Activated CD8-positive, alpha-beta memory T cell treated with anti-CD3 and anti-CD28 coated beads, Interleukin-2, amount 10 ng/mL, durations not matched to agents 7 days and 5 days (primary cell): Measurements from ENCODE around the gene ALMS1. TPM values are rescaled to one million over a fixed set of nuclear protein-coding genes. Genes with fewer than 3 reads are reported as not detected.
"Not testable (repeated sequence)": the region's sequence is repeated elsewhere in the genome, so short reads cannot be mapped to it uniquely, and the experiment has no call there.

Experiments
- ATAC-seq: fragments of 150-1000 bp; cut with Tn5 transposase; one replicate; pipeline ENCODE4 v1.10.0; 2021; ENCODE audit warnings: moderate library complexity
- CTCF ChIA-PET: fragments of 350-600 bp; sonication (Branson Sonifier 250); formaldehyde crosslinking; loops from one replicate; lab custom pipeline; 2021; ENCODE audit warnings: antibody characterized with exemption; lab: Charles Lee
- DNase-seq: peaks from one replicate; pipeline ENCODE4 v3.0.0-alpha.2; 2020
- H3K27ac Mint-ChIP-seq: one replicate; pipeline ENCODE4 v1.8.0; 2021; ENCODE audit warnings: mild to moderate bottlenecking, mixed read lengths
- H3K27me3 Mint-ChIP-seq: one replicate; pipeline ENCODE4 v1.8.0; 2021; ENCODE audit warnings: mixed read lengths
- H3K36me3 Mint-ChIP-seq: one replicate; pipeline ENCODE4 v1.8.0; 2021; ENCODE audit warnings: mild to moderate bottlenecking, mixed read lengths
- H3K4me1 Mint-ChIP-seq: one replicate; pipeline ENCODE4 v1.8.0; 2021; ENCODE audit warnings: mixed read lengths
- H3K4me3 Mint-ChIP-seq: one replicate; pipeline ENCODE4 v1.8.0; 2021; ENCODE audit warnings: mild to moderate bottlenecking, moderate library complexity, mixed read lengths
- H3K9me3 Mint-ChIP-seq: one replicate; pipeline ENCODE4 v1.8.0; 2022; ENCODE audit warnings: low read depth, mixed read lengths
- total RNA-seq, 2 experiments: library from RNA; stranded (reverse); gene quantifications; one replicate each; pipeline ENCODE4 v1.2.3, GENCODE V29; 2021

The ALMS1 gene
- total RNA-seq, 2 experiments from 2014 or later = 12.9 to 19.6 TPM

- peaks cover 4% of the 10 kb centered on the region for H3K36me3 Mint-ChIP-seq
- H3K4me3 Mint-ChIP-seq = no peak overlapping the region
- peaks cover 7% of the 10 kb centered on the region for H3K4me1 Mint-ChIP-seq
- H3K9me3 Mint-ChIP-seq = no peaks in the 10 kb centered on the region
- H3K27me3 Mint-ChIP-seq = no peaks in the 10 kb centered on the region
- ATAC-seq = no peak
- DNase-seq = no peak
- CTCF ChIA-PET = no interaction called here
- no peak overlapping the region for H3K27ac Mint-ChIP-seq
These were observed 29.1 kb downstream of the ALMS1 start for GRCh38 chr2:73414696-73415095.

- CTCF ChIA-PET = no interaction called here
- Mint-ChIP-seq H3K4me3 (no peak overlapping the region), H3K9me3 (no peaks in the 10 kb centered on the region), H3K36me3 (peaks cover 5% of the 10 kb centered on the region), H3K27me3 (no peaks in the 10 kb centered on the region), H3K27ac (no peak overlapping the region), H3K4me1 (peaks cover 7% of the 10 kb centered on the region)
- ATAC-seq = no peak
- no peak for DNase-seq
These were observed 30.3 kb downstream of the ALMS1 start for GRCh38 chr2:73415906-73416305.

- peaks cover 9% of the 10 kb centered on the region for H3K36me3 Mint-ChIP-seq
- H3K4me3 Mint-ChIP-seq = no peak overlapping the region
- H3K27me3 Mint-ChIP-seq = no peaks in the 10 kb centered on the region
- peaks cover 7% of the 10 kb centered on the region for H3K4me1 Mint-ChIP-seq
- no peak for ATAC-seq
- CTCF ChIA-PET = interaction anchor here (1.6 kb wide), 1 partner anchor 8 kb away, joined by 3 read pairs; no protein-coding TSS in a partner anchor
- no peak for DNase-seq
- no peak overlapping the region for H3K27ac Mint-ChIP-seq
- no peaks in the 10 kb centered on the region for H3K9me3 Mint-ChIP-seq
These were observed 32.7 kb downstream of the ALMS1 start for GRCh38 chr2:73418343-73418742.

GRCh38 chr2:73423913-73424312 is 38.3 kb downstream of the ALMS1 start:
- ATAC-seq (no peak), DNase-seq (no peak)
- H3K9me3 Mint-ChIP-seq = no peaks in the 10 kb centered on the region
- H3K27me3 Mint-ChIP-seq = no peaks in the 10 kb centered on the region
- H3K27ac Mint-ChIP-seq = no peak overlapping the region
- CTCF ChIA-PET = no interaction called here
- H3K4me1 Mint-ChIP-seq = no peaks in the 10 kb centered on the region
- no peak overlapping the region for H3K4me3 Mint-ChIP-seq
- H3K36me3 Mint-ChIP-seq = peaks cover 19% of the 10 kb centered on the region

GRCh38 chr2:73426176-73426575 is 40.5 kb downstream of the ALMS1 start:
- CTCF ChIA-PET = no interaction called here
- ATAC-seq (no peak), DNase-seq (no peak)
- no peaks in the 10 kb centered on the region for H3K9me3 Mint-ChIP-seq
- peaks cover 17% of the 10 kb centered on the region for H3K36me3 Mint-ChIP-seq
- H3K27ac Mint-ChIP-seq = no peak overlapping the region
- H3K4me1 Mint-ChIP-seq = no peaks in the 10 kb centered on the region
- H3K27me3 Mint-ChIP-seq = no peaks in the 10 kb centered on the region
- H3K4me3 Mint-ChIP-seq = no peak overlapping the region

GRCh38 chr2:73436019-73436418 is 50.4 kb downstream of the ALMS1 start:
- H3K36me3 Mint-ChIP-seq = peaks cover 8% of the 10 kb centered on the region
- DNase-seq (no peak), ATAC-seq (no peak)
- CTCF ChIA-PET = no interaction called here
- no peaks in the 10 kb centered on the region for H3K27me3 Mint-ChIP-seq
- H3K4me1 Mint-ChIP-seq = no peaks in the 10 kb centered on the region
- H3K27ac Mint-ChIP-seq = no peak overlapping the region
- no peak overlapping the region for H3K4me3 Mint-ChIP-seq
- H3K9me3 Mint-ChIP-seq = no peaks in the 10 kb centered on the region

- Mint-ChIP-seq H3K27me3 (no peaks in the 10 kb centered on the region), H3K4me1 (no peaks in the 10 kb centered on the region), H3K9me3 (no peaks in the 10 kb centered on the region)
These were observed 58.6 kb downstream of the ALMS1 start for GRCh38 chr2:73444202-73444601.

GRCh38 chr2:73448856-73449255 is 63.2 kb downstream of the ALMS1 start:
- CTCF ChIA-PET = no interaction called here
- Mint-ChIP-seq H3K4me3 (no peak overlapping the region), H3K27me3 (no peaks in the 10 kb centered on the region), H3K27ac (no peak overlapping the region), H3K36me3 (peaks cover 17% of the 10 kb centered on the region), H3K4me1 (no peaks in the 10 kb centered on the region), H3K9me3 (peaks cover 2% of the 10 kb centered on the region)
- no peak for ATAC-seq
- DNase-seq = no peak

More at GRCh38 chr2:73444202-73444601, 58.6 kb downstream of the ALMS1 start:
- CTCF ChIA-PET = interaction anchor here (0.6 kb wide), 1 partner anchor 74 kb away, joined by 3 read pairs; no protein-coding TSS in a partner anchor
- Mint-ChIP-seq H3K36me3 (peaks cover 25% of the 10 kb centered on the region), H3K4me3 (no peak overlapping the region), H3K27ac (no peak overlapping the region)
- no peak for ATAC-seq
- no peak for DNase-seq

GRCh38 chr2:73449404-73449803 is 63.8 kb downstream of the ALMS1 start:
- CTCF ChIA-PET = no interaction called here
- Mint-ChIP-seq H3K4me1 (no peaks in the 10 kb centered on the region), H3K27me3 (no peaks in the 10 kb centered on the region), H3K27ac (no peak overlapping the region), H3K36me3 (peaks cover 17% of the 10 kb centered on the region), H3K9me3 (peaks cover 2% of the 10 kb centered on the region), H3K4me3 (no peak overlapping the region)
- DNase-seq (no peak), ATAC-seq (no peak)

GRCh38 chr2:73451263-73451972 is 65.8 kb downstream of the ALMS1 start:
- no peaks in the 10 kb centered on the region for H3K4me1 Mint-ChIP-seq
- no peak for DNase-seq
- no peaks in the 10 kb centered on the region for H3K27me3 Mint-ChIP-seq
- H3K36me3 Mint-ChIP-seq = peaks cover 19% of the 10 kb centered on the region
- H3K9me3 Mint-ChIP-seq = peaks cover 2% of the 10 kb centered on the region
- H3K4me3 Mint-ChIP-seq = no peak overlapping the region
- no peak for ATAC-seq
- CTCF ChIA-PET = no interaction called here
- H3K27ac Mint-ChIP-seq = no peak overlapping the region

GRCh38 chr2:73457982-73458381 is 72.3 kb downstream of the ALMS1 start:
- Mint-ChIP-seq H3K4me3 (no peak overlapping the region), H3K36me3 (peaks cover 16% of the 10 kb centered on the region), H3K27ac (no peak overlapping the region), H3K4me1 (no peaks in the 10 kb centered on the region), H3K27me3 (no peaks in the 10 kb centered on the region), H3K9me3 (peaks cover 2% of the 10 kb centered on the region)
- ATAC-seq (no peak), DNase-seq (no peak)
- CTCF ChIA-PET = no interaction called here

- ATAC-seq, DNase-seq, H3K4me3 Mint-ChIP-seq, H3K9me3 Mint-ChIP-seq, H3K27ac Mint-ChIP-seq, CTCF ChIA-PET, H3K27me3 Mint-ChIP-seq, H3K4me1 Mint-ChIP-seq: not testable (repeated sequence)
- H3K36me3 Mint-ChIP-seq = peaks cover 14% of the 10 kb centered on the region
These were observed 76.8 kb downstream of the ALMS1 start for GRCh38 chr2:73462388-73462787.

GRCh38 chr2:73468376-73468775 is 82.7 kb downstream of the ALMS1 start:
- Mint-ChIP-seq H3K27me3 (no peaks in the 10 kb centered on the region), H3K4me3 (no peak overlapping the region)
- CTCF ChIA-PET = no interaction called here

GRCh38 chr2:73483874-73484273 is 98.2 kb downstream of the ALMS1 start:
- H3K9me3 Mint-ChIP-seq, H3K27me3 Mint-ChIP-seq, H3K27ac Mint-ChIP-seq, DNase-seq, ATAC-seq, CTCF ChIA-PET, H3K4me3 Mint-ChIP-seq, H3K4me1 Mint-ChIP-seq: not testable (repeated sequence)
- H3K36me3 Mint-ChIP-seq = peaks cover 30% of the 10 kb centered on the region

More at GRCh38 chr2:73468376-73468775, 82.7 kb downstream of the ALMS1 start:
- DNase-seq (no peak), ATAC-seq (no peak)
- H3K27ac Mint-ChIP-seq = no peak overlapping the region
- H3K9me3 Mint-ChIP-seq = no peaks in the 10 kb centered on the region
- no peaks in the 10 kb centered on the region for H3K4me1 Mint-ChIP-seq
- no peaks in the 10 kb centered on the region for H3K36me3 Mint-ChIP-seq
